CD4-positive, alpha-beta T cell (primary cell): ENCODE data around the gene NDUFA8. TPM values are rescaled to one million over a fixed set of nuclear protein-coding genes. Genes with fewer than 3 reads are reported as not detected.

Source experiments
- ATAC-seq: fragments of 200-7000 bp; cut with Tn5 transposase; one replicate; pipeline ENCODE4 v1.10.0; 2022; ENCODE audit warnings: mild to moderate bottlenecking; ENCODE audit not compliant: poor library complexity
- CTCF ChIA-PET: fragments of 350-600 bp; sonication (Branson Sonifier 250); formaldehyde crosslinking; loops from one replicate; lab custom pipeline; 2021; ENCODE audit warnings: antibody characterized with exemption, inconsistent platforms; lab: Charles Lee
- POLR2A ChIA-PET: fragments of 350-600 bp; sonication (Branson Sonifier 250); formaldehyde crosslinking; loops from one replicate; lab custom pipeline; 2021; ENCODE audit warnings: antibody characterized with exemption, inconsistent platforms; lab: Charles Lee
- DNase-seq, 14 experiments: peaks; one replicate each; pipeline ENCODE4 v3.0.0-alpha.2; 2013 to 2020; ENCODE audit warnings: mixed read lengths in 2 of 14
- H3K27ac ChIP-seq, 2 donors: one replicate each; pipeline versions ENCODE4 v1.5.1 to v1.7.0; 2013; ENCODE audit warnings: low read length in 2 of 2, low read depth in 1 of 2, mild to moderate bottlenecking in 1 of 2
- H3K27me3 ChIP-seq, 2 experiments: 1 replicate in 1 of 2; 2 replicates in 1 of 2; pipeline versions ENCODE4 v1.6.1 to v1.7.0; 2013; ENCODE audit warnings: low read length in 2 of 2, control low read depth in 1 of 2, mild to moderate bottlenecking in 1 of 2, moderate library complexity in 1 of 2; ENCODE audit not compliant: insufficient read depth in 2 of 2, control insufficient read depth in 1 of 2
- H3K36me3 ChIP-seq: one replicate; pipeline ENCODE4 v1.6.1; 2013; ENCODE audit warnings: low read length, control low read depth; ENCODE audit not compliant: insufficient read depth
- H3K4me1 ChIP-seq: one replicate; pipeline ENCODE4 v1.6.1; 2013; ENCODE audit warnings: low read length, control low read depth; ENCODE audit not compliant: insufficient read depth
- H3K4me3 ChIP-seq: one replicate; pipeline ENCODE4 v1.5.1; 2013; ENCODE audit warnings: mild to moderate bottlenecking, low read length, moderate library complexity
- H3K9me3 ChIP-seq, 2 experiments: 1 replicate in 1 of 2; 2 replicates in 1 of 2; pipeline versions ENCODE4 v1.6.1 to v1.7.0; 2013; ENCODE audit warnings: low read length in 2 of 2, mild to moderate bottlenecking in 2 of 2, control low read depth in 1 of 2, moderate library complexity in 1 of 2; ENCODE audit not compliant: control insufficient read depth in 1 of 2, insufficient read depth in 1 of 2
- H3K27ac Mint-ChIP-seq: one replicate; pipeline ENCODE4 v1.8.0; 2020; ENCODE audit warnings: mixed read lengths
- H3K27me3 Mint-ChIP-seq: one replicate; pipeline ENCODE4 v1.8.0; 2021; ENCODE audit warnings: mixed read lengths
- H3K36me3 Mint-ChIP-seq: one replicate; pipeline ENCODE4 v1.8.0; 2021; ENCODE audit warnings: low read depth, mixed read lengths
- H3K4me1 Mint-ChIP-seq: one replicate; pipeline ENCODE4 v1.8.0; 2021; ENCODE audit warnings: low read depth, mixed read lengths
- H3K4me3 Mint-ChIP-seq: one replicate; pipeline ENCODE4 v1.8.0; 2020; ENCODE audit warnings: mild to moderate bottlenecking, mixed read lengths
- H3K9me3 Mint-ChIP-seq: one replicate; pipeline ENCODE4 v1.8.0; 2020; ENCODE audit warnings: mixed read lengths
- CTCF ChIP-seq: fragments of 200-600 bp; IDR thresholded peaks from one replicate; pipeline ENCODE4 v1.8.0; 2022; ENCODE audit warnings: antibody characterized with exemption, mild to moderate bottlenecking
- intact Hi-C, 2 experiments: fragments of 100-400 bp; cut with DNase I in 1 of 2; cut with micrococcal nuclease in 1 of 2; formaldehyde crosslinking; loops; one replicate each; pipeline versions ENCODE4 v1.15.1 to v1.9.0; 2023 to 2025; cut with DNase I, micrococcal nuclease
- total RNA-seq, 174 experiments: library from RNA in 2 of 174; stranded (reverse) in 2 of 174; gene quantifications; one replicate each; pipeline ENCODE4 v1.2.3 and lab custom pipeline; 2021 to 2026

NDUFA8 gene
- total RNA-seq, 2 experiments from 2014 or later, result 4.5 to 5.0 TPM

- Mint-ChIP-seq H3K9me3 (no peaks in the 10 kb centered on the region), H3K4me3 (no peak overlapping the region), H3K4me1 (no peaks in the 10 kb centered on the region), H3K36me3 (no peaks in the 10 kb centered on the region), H3K27me3 (peaks cover 11% of the 10 kb centered on the region), H3K27ac (no peak overlapping the region)
- peaks cover 0 to 8% of the 10 kb centered on the region in 2 experiments for H3K27me3 ChIP-seq
- no peaks in the 10 kb centered on the region for H3K4me1 ChIP-seq
- ChIA-PET POLR2A (no interaction called here), CTCF (no interaction called here)
- H3K4me3 ChIP-seq, result no peak overlapping the region
- H3K36me3 ChIP-seq, result no peaks in the 10 kb centered on the region
- DNase-seq (no peak), ATAC-seq (no peak)
- no peaks in the 10 kb centered on the region for H3K9me3 ChIP-seq
- TF ChIP-seq CTCF, result no peak
- intact Hi-C loops, result no loop called here
- H3K27ac ChIP-seq, result no peak overlapping the region
These were observed 42.5 kb upstream of the NDUFA8 start for GRCh38 chr9:122202111-122202510.

DNA sequence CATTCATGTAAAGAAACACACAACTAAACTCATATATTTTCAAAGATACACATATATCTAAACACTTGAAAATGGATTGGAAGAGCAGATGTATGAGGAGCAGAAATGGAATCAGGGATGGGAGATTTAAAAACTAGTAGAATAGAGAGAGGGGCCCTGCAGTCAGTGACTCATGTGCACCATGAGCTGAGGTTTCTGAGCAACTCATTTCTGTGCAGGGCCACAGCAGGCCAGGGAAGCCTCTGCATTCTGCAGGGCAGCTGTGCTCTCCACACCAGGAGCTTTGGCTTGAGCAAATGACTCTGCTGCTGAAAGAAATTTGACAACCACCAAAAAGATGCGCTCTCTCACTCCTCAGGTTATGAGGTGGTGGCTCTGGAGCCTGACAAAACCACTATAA, 42.1 kb upstream of the NDUFA8 start:
- Histone ChIP-seq H3K27ac (no peak overlapping the region), H3K4me3 (no peak overlapping the region), H3K36me3 (no peaks in the 10 kb centered on the region), H3K4me1 (no peaks in the 10 kb centered on the region), H3K9me3 (no peaks in the 10 kb centered on the region), H3K27me3 (peaks cover 0 to 4% of the 10 kb centered on the region in 2 experiments)
- no peak for TF ChIP-seq CTCF
- no peak for ATAC-seq
- H3K4me1 Mint-ChIP-seq, result no peaks in the 10 kb centered on the region
- H3K27ac Mint-ChIP-seq, result no peak overlapping the region
- ChIA-PET POLR2A (no interaction called here), CTCF (no interaction called here)
- intact Hi-C loops, result no loop called here
- no peak overlapping the region for H3K4me3 Mint-ChIP-seq
- DNase-seq, result no peak
- H3K27me3 Mint-ChIP-seq, result peaks cover 6% of the 10 kb centered on the region
- no peaks in the 10 kb centered on the region for H3K36me3 Mint-ChIP-seq
- no peaks in the 10 kb centered on the region for H3K9me3 Mint-ChIP-seq

GRCh38 chr9:122200960-122201595, 41.5 kb upstream of the NDUFA8 start:
- H3K9me3 ChIP-seq, result no peaks in the 10 kb centered on the region

More at GRCh38 chr9:122200960-122201595, 41.5 kb upstream of the NDUFA8 start:
- Mint-ChIP-seq H3K4me3 (no peak overlapping the region), H3K27me3 (peaks cover 2% of the 10 kb centered on the region), H3K36me3 (no peaks in the 10 kb centered on the region), H3K9me3 (no peaks in the 10 kb centered on the region), H3K27ac (no peak overlapping the region), H3K4me1 (no peaks in the 10 kb centered on the region)
- no peak overlapping the region for H3K27ac ChIP-seq
- H3K27me3 ChIP-seq, result peaks cover 0 to 3% of the 10 kb centered on the region in 2 experiments
- TF ChIP-seq CTCF, result no peak
- H3K4me1 ChIP-seq, result no peaks in the 10 kb centered on the region
- ATAC-seq (no peak), DNase-seq (no peak)
- POLR2A ChIA-PET, result no interaction called here
- intact Hi-C loops, result no loop called here
- CTCF ChIA-PET, result no interaction called here
- no peaks in the 10 kb centered on the region for H3K36me3 ChIP-seq
- no peak overlapping the region for H3K4me3 ChIP-seq
